WTC11 (cell line): ENCODE results near the gene SLC5A10.
"Not testable (repeated sequence)": the region's sequence is repeated elsewhere in the genome, so short reads cannot be mapped to it uniquely, and the experiment has no call there.

Experiments
- AFF4 ChIP-seq: sonication (generic); formaldehyde crosslinking; IDR thresholded peaks from 2 replicates; pipeline ENCODE4 v1.8.1; 2023; ENCODE audit warnings: mild to moderate bottlenecking, missing genetic modification reagents, borderline replicate concordance
- ATF2 ChIP-seq: sonication (generic); formaldehyde crosslinking; IDR thresholded peaks from 2 replicates; pipeline ENCODE4 v1.8.1; 2022; ENCODE audit warnings: low read depth, missing genetic modification reagents, borderline replicate concordance
- ATF3 ChIP-seq: sonication (generic); formaldehyde crosslinking; conservative IDR thresholded peaks from 2 replicates; pipeline ENCODE4 v1.8.1; 2022; ENCODE audit warnings: mild to moderate bottlenecking, missing genetic modification reagents
- CREM ChIP-seq: sonication (generic); formaldehyde crosslinking; IDR thresholded peaks from 2 replicates; pipeline ENCODE4 v1.8.1; 2022; ENCODE audit warnings: mild to moderate bottlenecking, missing genetic modification reagents, moderate library complexity
- CTCF ChIP-seq: fragments of 200-600 bp; IDR thresholded peaks from 2 replicates; pipeline ENCODE4 v1.8.0; 2022; ENCODE audit warnings: antibody characterized with exemption
- ESRRA ChIP-seq: sonication (generic); formaldehyde crosslinking; IDR thresholded peaks from 2 replicates; pipeline ENCODE4 v1.8.1; 2022; ENCODE audit warnings: mild to moderate bottlenecking, missing genetic modification reagents, borderline replicate concordance
- GABPB1 ChIP-seq: sonication (generic); formaldehyde crosslinking; IDR thresholded peaks from 2 replicates; pipeline ENCODE4 v1.8.1; 2023; ENCODE audit warnings: mild to moderate bottlenecking, missing genetic modification reagents
- USF1 ChIP-seq: sonication (generic); formaldehyde crosslinking; IDR thresholded peaks from 2 replicates; pipeline ENCODE4 v1.8.0; 2022; ENCODE audit warnings: mild to moderate bottlenecking, missing genetic modification reagents
- ZBTB21 ChIP-seq: sonication (generic); formaldehyde crosslinking; IDR thresholded peaks from 2 replicates; pipeline ENCODE4 v1.8.1; 2023; ENCODE audit warnings: mild to moderate bottlenecking, missing genetic modification reagents, borderline replicate concordance
- ZNF317 ChIP-seq: sonication (generic); formaldehyde crosslinking; IDR thresholded peaks from 2 replicates; pipeline ENCODE4 v1.8.1; 2023; ENCODE audit warnings: low read depth, mild to moderate bottlenecking, moderate library complexity, missing genetic modification reagents, borderline replicate concordance
- ZNF416 ChIP-seq: fragments of 250-450 bp; sonication (Bioruptor Pico); IDR thresholded peaks from 2 replicates; pipeline ENCODE4 v1.9.0; 2021; ENCODE audit warnings: mild to moderate bottlenecking, inconsistent platforms

GRCh38 chr17:19063326-19063956 lies 111.5 kb downstream of the SLC5A10 start:
- TF ChIP-seq USF1 (CRISPR knock-in tag); CTCF; ZBTB21 (CRISPR knock-in tag); AFF4 (CRISPR knock-in tag); ZNF317; ZNF416; ATF2 (CRISPR knock-in tag); ESRRA (CRISPR knock-in tag); CREM (CRISPR knock-in tag); GABPB1 (CRISPR knock-in tag); ATF3 (CRISPR knock-in tag): not testable (repeated sequence)
